HPDE6-E6E7 (cell line): Measurements from ENCODE around the gene ZFYVE28.
"Not testable (repeated sequence)": the region's sequence is repeated elsewhere in the genome, so short reads cannot be mapped to it uniquely, and the experiment has no call there.

Source experiments
- DNase-seq: peaks from one replicate; pipeline ENCODE4 v3.0.0; 2011; ENCODE audit warnings: missing footprints; ENCODE audit errors: extremely low spot score

The ZFYVE28 gene

GRCh38 chr4:2289955-2290333, 128.5 kb downstream of the ZFYVE28 start:
- DNase-seq = no peak

- no peak for DNase-seq
These were observed 129.0 kb downstream of the ZFYVE28 start for GRCh38 chr4:2289311-2289954.

- DNase-seq = no peak
These were observed 130.3 kb downstream of the ZFYVE28 start for GRCh38 chr4:2288051-2288541.

GRCh38 chr4:2287594-2287915, 130.9 kb downstream of the ZFYVE28 start:
- no peak for DNase-seq

GRCh38 chr4:2286904-2287593, 131.4 kb downstream of the ZFYVE28 start:
- DNase-seq = no peak

GRCh38 chr4:2285613-2286381, 132.6 kb downstream of the ZFYVE28 start:
- DNase-seq = no peak

- no peak for DNase-seq
These were observed 133.4 kb downstream of the ZFYVE28 start for GRCh38 chr4:2284934-2285612.

- no peak for DNase-seq
These were observed 134.1 kb downstream of the ZFYVE28 start for GRCh38 chr4:2284161-2284933.

GRCh38 chr4:2283199-2283711, 135.2 kb downstream of the ZFYVE28 start:
- DNase-seq = no peak

- DNase-seq = no peak
These were observed 136.7 kb downstream of the ZFYVE28 start for GRCh38 chr4:2281575-2282343.

- no peak for DNase-seq
These were observed 137.7 kb downstream of the ZFYVE28 start for GRCh38 chr4:2280531-2281300.

GRCh38 chr4:2277956-2278355, 140.5 kb downstream of the ZFYVE28 start:
- DNase-seq = no peak

GRCh38 chr4:2276581-2277325, 141.7 kb downstream of the ZFYVE28 start:
- DNase-seq = no peak

GRCh38 chr4:2275546-2276251, 142.7 kb downstream of the ZFYVE28 start:
- DNase-seq = no peak

- not testable (repeated sequence) for DNase-seq
These were observed 143.4 kb downstream of the ZFYVE28 start for GRCh38 chr4:2275044-2275397.

GRCh38 chr4:2274320-2275043, 144.0 kb downstream of the ZFYVE28 start:
- DNase-seq = no peak

GRCh38 chr4:2273657-2274319, 144.7 kb downstream of the ZFYVE28 start:
- no peak for DNase-seq
